Kidney epithelial cell (primary cell): ENCODE measurements around the gene NIPBL. TPM values are rescaled to one million over a fixed set of nuclear protein-coding genes. Genes with fewer than 3 reads are reported as not detected.

Experiments used
- DNase-seq: peaks from one replicate; pipeline ENCODE4 v3.0.0-alpha.2; 2010; ENCODE audit warnings: low read depth
- H3K27me3 ChIP-seq: 2 replicates; pipeline ENCODE4 v1.6.0; 2011; ENCODE audit warnings: low read length; ENCODE audit not compliant: control insufficient read depth, insufficient read depth
- H3K36me3 ChIP-seq: 2 replicates; pipeline ENCODE4 v1.5.1; 2011; ENCODE audit warnings: low read length; ENCODE audit not compliant: control insufficient read depth, insufficient read depth
- H3K4me3 ChIP-seq: 2 replicates; pipeline ENCODE4 v1.5.1; 2011; ENCODE audit warnings: low read depth, mild to moderate bottlenecking, control low read depth, low read length
- CTCF ChIP-seq: IDR thresholded peaks from 2 replicates; pipeline ENCODE4 v1.5.1; 2011; ENCODE audit warnings: mild to moderate bottlenecking, moderate library complexity, low read length, control low read depth, inconsistent platforms; ENCODE audit not compliant: insufficient read depth, poor library complexity, severe bottlenecking
- total RNA-seq: library from RNA; depleted of rRNA; stranded (reverse); fragments of >200 nt; gene quantifications from 2 replicates; pipeline ENCODE4 v1.2.3, GENCODE V29; 2015

NIPBL gene
- total RNA-seq, 1 donor from 2014 or later, result 21.1 TPM

- H3K36me3 ChIP-seq, result peaks cover 1% of the 10 kb centered on the region
- no peak for TF ChIP-seq CTCF
- no peaks in the 10 kb centered on the region for H3K27me3 ChIP-seq
Measured at GRCh38 chr5:37014321-37014720, 137.8 kb downstream of the NIPBL start.

GRCh38 chr5:37015795-37016666 lies 139.5 kb downstream of the NIPBL start:
- DNase-seq, result no peak
- peaks cover 1% of the 10 kb centered on the region for H3K36me3 ChIP-seq
- TF ChIP-seq CTCF, result no peak
- no peaks in the 10 kb centered on the region for H3K27me3 ChIP-seq
- no peak overlapping the region for H3K4me3 ChIP-seq

More at GRCh38 chr5:37014321-37014720, 137.8 kb downstream of the NIPBL start:
- H3K4me3 ChIP-seq, result no peak overlapping the region
- DNase-seq, result no peak

GRCh38 chr5:37028910-37029309 lies 152.3 kb downstream of the NIPBL start:
- no peak for DNase-seq
- H3K4me3 ChIP-seq, result no peak overlapping the region
- H3K27me3 ChIP-seq, result no peaks in the 10 kb centered on the region
- no peaks in the 10 kb centered on the region for H3K36me3 ChIP-seq
- TF ChIP-seq CTCF, result no peak

- Histone ChIP-seq H3K4me3 (no peak overlapping the region), H3K36me3 (no peaks in the 10 kb centered on the region), H3K27me3 (no peaks in the 10 kb centered on the region)
- no peak for DNase-seq
- no peak for TF ChIP-seq CTCF
Measured at GRCh38 chr5:37029436-37029835, 152.9 kb downstream of the NIPBL start.

- DNase-seq, result no peak
- TF ChIP-seq CTCF, result no peak
- Histone ChIP-seq H3K27me3 (no peaks in the 10 kb centered on the region), H3K4me3 (no peak overlapping the region), H3K36me3 (no peaks in the 10 kb centered on the region)
Measured at GRCh38 chr5:37034955-37035354, 158.4 kb downstream of the NIPBL start.

GRCh38 chr5:37037840-37038239 lies 161.3 kb downstream of the NIPBL start:
- Histone ChIP-seq H3K27me3 (no peaks in the 10 kb centered on the region), H3K4me3 (no peak overlapping the region), H3K36me3 (no peaks in the 10 kb centered on the region)
- no peak for DNase-seq
- TF ChIP-seq CTCF, result no peak
